ENCODE measurements around the gene CRELD1.

CRELD1 gene

GRCh38 chr3:9913601-9914000, 20.0 kb upstream of the CRELD1 start:
- no peak overlapping the region for H3K4me2 ChIP-seq (ENCODE audit: low read length)
- H3K36me3 ChIP-seq (ENCODE audit: control insufficient read depth in 1 of 2, insufficient read depth in 2 of 2, low read length in 2 of 2): peaks cover 2 to 3% of the 10 kb centered on the region in 2 experiments
- DNase-seq: no peak
- no peaks in the 10 kb centered on the region for H3K27me3 ChIP-seq (ENCODE audit: insufficient read depth, low read length)
- H3K79me1 ChIP-seq (ENCODE audit: low read length): peaks cover 17% of the 10 kb centered on the region
- H3K27ac ChIP-seq (ENCODE audit: low read depth, low read length): no peak overlapping the region
- H2AFZ ChIP-seq (ENCODE audit: insufficient read depth, low read length, poor library complexity): no peak overlapping the region
- H3K4me1 ChIP-seq (ENCODE audit: control insufficient read depth in 1 of 2, insufficient read depth in 2 of 2, low read length in 2 of 2): peaks cover 8 to 17% of the 10 kb centered on the region in 2 experiments
- H2AK5ac ChIP-seq (ENCODE audit: low read length): no peak overlapping the region
- H2BK120ac ChIP-seq (ENCODE audit: insufficient read depth, low read length, poor library complexity): no peak overlapping the region
- H3K79me2 ChIP-seq (ENCODE audit: control insufficient read depth, insufficient read depth, low read length, poor library complexity): peaks cover 10% of the 10 kb centered on the region
- H3K18ac ChIP-seq (ENCODE audit: low read length): no peak overlapping the region
- H3K9me3 ChIP-seq (ENCODE audit: insufficient read depth, low read depth, low read length): no peaks in the 10 kb centered on the region
- H3K9ac ChIP-seq (ENCODE audit: low read length): no peak overlapping the region
- H4K8ac ChIP-seq (ENCODE audit: low read depth, low read length): no peak overlapping the region
- WGBS (ENCODE audit: extremely low coverage, insufficient coverage, insufficient read length): no CpG with 5 or more reads among the region's 5 CpGs
- no peak overlapping the region for H2BK5ac ChIP-seq (ENCODE audit: low read depth, low read length, poor library complexity)
- H3K14ac ChIP-seq (ENCODE audit: low read length): no peak overlapping the region
- H3K4ac ChIP-seq (ENCODE audit: low read depth, low read length): no peak overlapping the region
- H4K91ac ChIP-seq (ENCODE audit: low read depth, low read length): no peak overlapping the region
- H4K12ac ChIP-seq (ENCODE audit: low read depth, low read length): no peak overlapping the region
- no peak overlapping the region for H3K4me3 ChIP-seq (ENCODE audit: low read depth, low read length)
- no peak overlapping the region for H2BK12ac ChIP-seq (ENCODE audit: low read length)
- H3K23ac ChIP-seq (ENCODE audit: low read length): no peak overlapping the region

GRCh38 chr3:9914011-9914410, 19.6 kb upstream of the CRELD1 start:
- H3K4me1 ChIP-seq (ENCODE audit: control insufficient read depth in 1 of 2, insufficient read depth in 2 of 2, low read length in 2 of 2): peaks cover 8 to 17% of the 10 kb centered on the region in 2 experiments
- H3K27me3 ChIP-seq (ENCODE audit: insufficient read depth, low read length): no peaks in the 10 kb centered on the region

GRCh38 chr3:9914559-9915253, 18.9 kb upstream of the CRELD1 start:
- WGBS (ENCODE audit: extremely low coverage, insufficient coverage, insufficient read length): no CpG with 5 or more reads among the region's 15 CpGs

More at GRCh38 chr3:9914011-9914410, 19.6 kb upstream of the CRELD1 start:
- no CpG with 5 or more reads among the region's 1 CpG for WGBS (ENCODE audit: extremely low coverage, insufficient coverage, insufficient read length)
- H2AFZ ChIP-seq (ENCODE audit: insufficient read depth, low read length, poor library complexity): no peak overlapping the region
- H3K4me2 ChIP-seq (ENCODE audit: low read length): no peak overlapping the region
- no peak overlapping the region for H2BK120ac ChIP-seq (ENCODE audit: insufficient read depth, low read length, poor library complexity)
- no peak for DNase-seq
- H3K9me3 ChIP-seq (ENCODE audit: insufficient read depth, low read depth, low read length): no peaks in the 10 kb centered on the region
- no peak overlapping the region for H2AK5ac ChIP-seq (ENCODE audit: low read length)
- no peak overlapping the region for H3K14ac ChIP-seq (ENCODE audit: low read length)
- no peak overlapping the region for H4K12ac ChIP-seq (ENCODE audit: low read depth, low read length)
- H2BK12ac ChIP-seq (ENCODE audit: low read length): no peak overlapping the region
- H3K4me3 ChIP-seq (ENCODE audit: low read depth, low read length): no peak overlapping the region
- no peak overlapping the region for H3K4ac ChIP-seq (ENCODE audit: low read depth, low read length)
- no peak overlapping the region for H3K27ac ChIP-seq (ENCODE audit: low read depth, low read length)
- no peak overlapping the region for H3K9ac ChIP-seq (ENCODE audit: low read length)
- peaks cover 2 to 3% of the 10 kb centered on the region in 2 experiments for H3K36me3 ChIP-seq (ENCODE audit: control insufficient read depth in 1 of 2, insufficient read depth in 2 of 2, low read length in 2 of 2)
- H3K79me1 ChIP-seq (ENCODE audit: low read length): peaks cover 17% of the 10 kb centered on the region
- no peak overlapping the region for H3K18ac ChIP-seq (ENCODE audit: low read length)
- no peak overlapping the region for H2BK5ac ChIP-seq (ENCODE audit: low read depth, low read length, poor library complexity)
- no peak overlapping the region for H4K91ac ChIP-seq (ENCODE audit: low read depth, low read length)
- H4K8ac ChIP-seq (ENCODE audit: low read depth, low read length): no peak overlapping the region
- no peak overlapping the region for H3K23ac ChIP-seq (ENCODE audit: low read length)
- peaks cover 10% of the 10 kb centered on the region for H3K79me2 ChIP-seq (ENCODE audit: control insufficient read depth, insufficient read depth, low read length, poor library complexity)

GRCh38 chr3:9915254-9916141, 18.1 kb upstream of the CRELD1 start:
- Histone ChIP-seq H2AK5ac (ENCODE audit: low read length) (no peak overlapping the region), H3K79me2 (ENCODE audit: control insufficient read depth, insufficient read depth, low read length, poor library complexity) (peaks cover 10% of the 10 kb centered on the region), H3K4me3 (ENCODE audit: low read depth, low read length) (peak overlapping the region; percentile 78), H3K9ac (ENCODE audit: low read length) (peak overlapping the region; percentile 86), H3K4me1 (ENCODE audit: control insufficient read depth in 1 of 2, insufficient read depth in 2 of 2, low read length in 2 of 2) (peaks cover 8 to 17% of the 10 kb centered on the region in 2 experiments), H4K91ac (ENCODE audit: low read depth, low read length) (peak overlapping the region; percentile 84), H3K79me1 (ENCODE audit: low read length) (peaks cover 17% of the 10 kb centered on the region), H3K23ac (ENCODE audit: low read length) (no peak overlapping the region), H3K27ac (ENCODE audit: low read depth, low read length) (peak overlapping the region; percentile 83), H3K14ac (ENCODE audit: low read length) (peak overlapping the region; percentile 76), H2BK120ac (ENCODE audit: insufficient read depth, low read length, poor library complexity) (peak overlapping the region; percentile 40), H4K8ac (ENCODE audit: low read depth, low read length) (peak overlapping the region; percentile 94), H3K4me2 (ENCODE audit: low read length) (peak overlapping the region; percentile 74), H3K27me3 (ENCODE audit: insufficient read depth, low read length) (no peaks in the 10 kb centered on the region), H2BK5ac (ENCODE audit: low read depth, low read length, poor library complexity) (peak overlapping the region; percentile 77), H3K36me3 (ENCODE audit: control insufficient read depth in 1 of 2, insufficient read depth in 2 of 2, low read length in 2 of 2) (peaks cover 2 to 3% of the 10 kb centered on the region in 2 experiments), H2AFZ (ENCODE audit: insufficient read depth, low read length, poor library complexity) (peak overlapping the region; percentile 90), H3K4ac (ENCODE audit: low read depth, low read length) (peak overlapping the region; percentile 18), H3K9me3 (ENCODE audit: insufficient read depth, low read depth, low read length) (no peaks in the 10 kb centered on the region), H2BK12ac (ENCODE audit: low read length) (peak overlapping the region; percentile 25), H4K12ac (ENCODE audit: low read depth, low read length) (peak overlapping the region; percentile 84), H3K18ac (ENCODE audit: low read length) (peak overlapping the region; percentile 71)
- no CpG with 5 or more reads among the region's 99 CpGs for WGBS (ENCODE audit: extremely low coverage, insufficient coverage, insufficient read length)
- peak; percentile 57 to 77 for DNase-seq

More at GRCh38 chr3:9914559-9915253, 18.9 kb upstream of the CRELD1 start:
- Histone ChIP-seq H2AFZ (ENCODE audit: insufficient read depth, low read length, poor library complexity) (peak overlapping the region; percentile 90), H3K9me3 (ENCODE audit: insufficient read depth, low read depth, low read length) (no peaks in the 10 kb centered on the region), H3K27ac (ENCODE audit: low read depth, low read length) (no peak overlapping the region), H3K79me2 (ENCODE audit: control insufficient read depth, insufficient read depth, low read length, poor library complexity) (peaks cover 10% of the 10 kb centered on the region), H3K23ac (ENCODE audit: low read length) (no peak overlapping the region), H3K9ac (ENCODE audit: low read length) (no peak overlapping the region), H2BK5ac (ENCODE audit: low read depth, low read length, poor library complexity) (no peak overlapping the region), H3K4ac (ENCODE audit: low read depth, low read length) (no peak overlapping the region), H3K36me3 (ENCODE audit: control insufficient read depth in 1 of 2, insufficient read depth in 2 of 2, low read length in 2 of 2) (peaks cover 2 to 3% of the 10 kb centered on the region in 2 experiments), H2BK120ac (ENCODE audit: insufficient read depth, low read length, poor library complexity) (no peak overlapping the region), H3K4me1 (ENCODE audit: control insufficient read depth in 1 of 2, insufficient read depth in 2 of 2, low read length in 2 of 2) (peaks cover 8 to 17% of the 10 kb centered on the region in 2 experiments), H4K8ac (ENCODE audit: low read depth, low read length) (peak overlapping the region; percentile 94), H3K18ac (ENCODE audit: low read length) (no peak overlapping the region), H4K91ac (ENCODE audit: low read depth, low read length) (peak overlapping the region; percentile 84), H2AK5ac (ENCODE audit: low read length) (no peak overlapping the region), H3K79me1 (ENCODE audit: low read length) (peaks cover 17% of the 10 kb centered on the region), H2BK12ac (ENCODE audit: low read length) (no peak overlapping the region), H3K4me2 (ENCODE audit: low read length) (peak overlapping the region; percentile 74), H4K12ac (ENCODE audit: low read depth, low read length) (peak overlapping the region; percentile 84), H3K14ac (ENCODE audit: low read length) (no peak overlapping the region), H3K4me3 (ENCODE audit: low read depth, low read length) (peak overlapping the region; percentile 78), H3K27me3 (ENCODE audit: insufficient read depth, low read length) (no peaks in the 10 kb centered on the region)
- no peak for DNase-seq
